HL-60 (cell line): ENCODE results near the gene NOS3.

ENCODE experiments used
- DNase-seq, 2 experiments: peaks; one replicate each; pipeline ENCODE4 v3.0.0-alpha.2; 2010 to 2020; ENCODE audit warnings: low read depth in 1 of 2, low spot score in 1 of 2
- H3K27ac ChIP-seq: fragments of 250-450 bp; sonication (Bioruptor Pico); replicated peaks from 2 replicates; pipeline ENCODE4 v1.5.1; 2020; ENCODE audit warnings: mild to moderate bottlenecking, moderate library complexity
- H3K27me3 ChIP-seq: fragments of 250-450 bp; sonication (Bioruptor Pico); 2 replicates; pipeline ENCODE4 v1.5.1; 2021; ENCODE audit warnings: mild to moderate bottlenecking, moderate library complexity; ENCODE audit not compliant: insufficient read depth, poor library complexity, severe bottlenecking
- H3K4me3 ChIP-seq: replicated peaks from 2 replicates; pipeline ENCODE4 v1.5.1; 2011; ENCODE audit warnings: mild to moderate bottlenecking, control low read depth, low read length; ENCODE audit not compliant: insufficient read depth
- GABPA ChIP-seq: IDR thresholded peaks from 2 replicates; pipeline ENCODE4 v1.6.1; 2012; ENCODE audit warnings: low read depth
- POLR2AphosphoS5 ChIP-seq: IDR thresholded peaks from 2 replicates; pipeline ENCODE4 v1.6.1; 2012; ENCODE audit warnings: low read depth
- SPI1 ChIP-seq: IDR thresholded peaks from 2 replicates; pipeline ENCODE4 v1.6.1; 2012; ENCODE audit warnings: low read depth, mild to moderate bottlenecking, borderline replicate concordance
- TF ChIP-seq, protein P1 (sequence below): IDR thresholded peaks from 2 replicates; pipeline ENCODE4 v1.6.1; 2012; ENCODE audit warnings: low read depth; ENCODE audit not compliant: insufficient replicate concordance
- TF ChIP-seq, protein P2 (sequence below): IDR thresholded peaks from one replicate; pipeline ENCODE4 v1.5.1; 2011; ENCODE audit warnings: low read length, control low read depth, inconsistent platforms; ENCODE audit not compliant: insufficient read depth

NOS3 gene

DNA sequence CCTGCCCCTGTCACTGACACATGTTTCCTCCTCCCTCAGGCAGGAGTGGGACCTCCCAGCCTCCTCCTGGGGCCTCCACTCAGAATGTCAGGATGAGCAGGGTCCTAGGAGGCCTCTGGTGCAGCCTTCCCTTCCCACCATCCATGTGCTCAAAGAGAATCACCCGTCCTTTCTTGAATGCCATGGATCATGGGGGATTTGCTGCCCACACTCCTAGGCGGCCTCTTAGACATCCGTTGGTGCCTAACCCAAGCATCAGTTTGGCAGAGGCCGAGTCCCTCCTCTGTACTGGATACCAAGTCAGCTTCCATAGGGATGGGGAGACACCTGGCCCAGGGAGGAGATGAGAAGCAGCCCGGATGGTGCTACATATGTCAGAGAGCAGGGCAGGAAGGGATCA lies 7.0 kb downstream of the NOS3 start:
- no peak for DNase-seq
- TF ChIP-seq, protein P1, sequence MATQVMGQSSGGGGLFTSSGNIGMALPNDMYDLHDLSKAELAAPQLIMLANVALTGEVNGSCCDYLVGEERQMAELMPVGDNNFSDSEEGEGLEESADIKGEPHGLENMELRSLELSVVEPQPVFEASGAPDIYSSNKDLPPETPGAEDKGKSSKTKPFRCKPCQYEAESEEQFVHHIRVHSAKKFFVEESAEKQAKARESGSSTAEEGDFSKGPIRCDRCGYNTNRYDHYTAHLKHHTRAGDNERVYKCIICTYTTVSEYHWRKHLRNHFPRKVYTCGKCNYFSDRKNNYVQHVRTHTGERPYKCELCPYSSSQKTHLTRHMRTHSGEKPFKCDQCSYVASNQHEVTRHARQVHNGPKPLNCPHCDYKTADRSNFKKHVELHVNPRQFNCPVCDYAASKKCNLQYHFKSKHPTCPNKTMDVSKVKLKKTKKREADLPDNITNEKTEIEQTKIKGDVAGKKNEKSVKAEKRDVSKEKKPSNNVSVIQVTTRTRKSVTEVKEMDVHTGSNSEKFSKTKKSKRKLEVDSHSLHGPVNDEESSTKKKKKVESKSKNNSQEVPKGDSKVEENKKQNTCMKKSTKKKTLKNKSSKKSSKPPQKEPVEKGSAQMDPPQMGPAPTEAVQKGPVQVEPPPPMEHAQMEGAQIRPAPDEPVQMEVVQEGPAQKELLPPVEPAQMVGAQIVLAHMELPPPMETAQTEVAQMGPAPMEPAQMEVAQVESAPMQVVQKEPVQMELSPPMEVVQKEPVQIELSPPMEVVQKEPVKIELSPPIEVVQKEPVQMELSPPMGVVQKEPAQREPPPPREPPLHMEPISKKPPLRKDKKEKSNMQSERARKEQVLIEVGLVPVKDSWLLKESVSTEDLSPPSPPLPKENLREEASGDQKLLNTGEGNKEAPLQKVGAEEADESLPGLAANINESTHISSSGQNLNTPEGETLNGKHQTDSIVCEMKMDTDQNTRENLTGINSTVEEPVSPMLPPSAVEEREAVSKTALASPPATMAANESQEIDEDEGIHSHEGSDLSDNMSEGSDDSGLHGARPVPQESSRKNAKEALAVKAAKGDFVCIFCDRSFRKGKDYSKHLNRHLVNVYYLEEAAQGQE, result no peak
- TF ChIP-seq POLR2AphosphoS5 (no peak), SPI1 (no peak), GABPA (no peak)
- TF ChIP-seq, protein P2, sequence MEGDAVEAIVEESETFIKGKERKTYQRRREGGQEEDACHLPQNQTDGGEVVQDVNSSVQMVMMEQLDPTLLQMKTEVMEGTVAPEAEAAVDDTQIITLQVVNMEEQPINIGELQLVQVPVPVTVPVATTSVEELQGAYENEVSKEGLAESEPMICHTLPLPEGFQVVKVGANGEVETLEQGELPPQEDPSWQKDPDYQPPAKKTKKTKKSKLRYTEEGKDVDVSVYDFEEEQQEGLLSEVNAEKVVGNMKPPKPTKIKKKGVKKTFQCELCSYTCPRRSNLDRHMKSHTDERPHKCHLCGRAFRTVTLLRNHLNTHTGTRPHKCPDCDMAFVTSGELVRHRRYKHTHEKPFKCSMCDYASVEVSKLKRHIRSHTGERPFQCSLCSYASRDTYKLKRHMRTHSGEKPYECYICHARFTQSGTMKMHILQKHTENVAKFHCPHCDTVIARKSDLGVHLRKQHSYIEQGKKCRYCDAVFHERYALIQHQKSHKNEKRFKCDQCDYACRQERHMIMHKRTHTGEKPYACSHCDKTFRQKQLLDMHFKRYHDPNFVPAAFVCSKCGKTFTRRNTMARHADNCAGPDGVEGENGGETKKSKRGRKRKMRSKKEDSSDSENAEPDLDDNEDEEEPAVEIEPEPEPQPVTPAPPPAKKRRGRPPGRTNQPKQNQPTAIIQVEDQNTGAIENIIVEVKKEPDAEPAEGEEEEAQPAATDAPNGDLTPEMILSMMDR, result no peak
- Histone ChIP-seq H3K4me3 (no peak overlapping the region), H3K27ac (no peak overlapping the region), H3K27me3 (no peaks in the 10 kb centered on the region)

DNA sequence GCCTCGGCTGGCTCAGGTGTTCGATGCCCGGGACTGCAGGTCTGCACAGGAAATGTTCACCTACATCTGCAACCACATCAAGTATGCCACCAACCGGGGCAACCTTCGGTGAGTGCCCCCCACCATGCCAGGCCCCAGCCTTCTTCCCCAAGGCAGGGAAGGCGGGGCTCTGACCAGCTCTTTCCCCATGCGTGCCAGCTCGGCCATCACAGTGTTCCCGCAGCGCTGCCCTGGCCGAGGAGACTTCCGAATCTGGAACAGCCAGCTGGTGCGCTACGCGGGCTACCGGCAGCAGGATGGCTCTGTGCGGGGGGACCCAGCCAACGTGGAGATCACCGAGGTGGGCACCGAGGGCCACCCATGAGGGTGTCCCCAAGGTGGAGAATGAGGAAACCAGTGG lies 7.5 kb downstream of the NOS3 start:
- TF ChIP-seq, protein P2, result no peak
- TF ChIP-seq, protein P1, result no peak
- TF ChIP-seq POLR2AphosphoS5, result no peak
- TF ChIP-seq SPI1, result no peak
- no peak for TF ChIP-seq GABPA
- Histone ChIP-seq H3K4me3 (no peak overlapping the region), H3K27ac (no peak overlapping the region), H3K27me3 (no peaks in the 10 kb centered on the region)
- no peak for DNase-seq

DNA sequence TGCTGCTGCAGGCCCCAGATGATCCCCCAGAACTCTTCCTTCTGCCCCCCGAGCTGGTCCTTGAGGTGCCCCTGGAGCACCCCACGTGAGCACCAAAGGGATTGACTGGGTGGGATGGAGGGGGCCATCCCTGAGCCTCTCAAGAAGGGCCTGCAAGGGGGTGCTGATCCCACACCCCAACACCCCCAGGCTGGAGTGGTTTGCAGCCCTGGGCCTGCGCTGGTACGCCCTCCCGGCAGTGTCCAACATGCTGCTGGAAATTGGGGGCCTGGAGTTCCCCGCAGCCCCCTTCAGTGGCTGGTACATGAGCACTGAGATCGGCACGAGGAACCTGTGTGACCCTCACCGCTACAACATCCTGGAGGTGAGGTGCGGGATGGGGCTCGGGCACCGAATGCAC lies 8.2 kb downstream of the NOS3 start:
- no peak for DNase-seq
- no peaks in the 10 kb centered on the region for H3K27me3 ChIP-seq
- no peak for TF ChIP-seq SPI1
- TF ChIP-seq, protein P2, result no peak
- TF ChIP-seq, protein P1, result no peak
- TF ChIP-seq GABPA, result no peak
- no peak for TF ChIP-seq POLR2AphosphoS5
- H3K27ac ChIP-seq, result no peak overlapping the region
- no peak overlapping the region for H3K4me3 ChIP-seq
